Skin epidermis (tissue), 12 donors: ENCODE measurements around the gene FBN1.

Experiments
- H3K27ac ChIP-seq, 21 experiments: fragments of 200-600 bp; sonication (generic) in 11 of 21; one replicate each; pipeline ENCODE4 v1.5.0; 2020; ENCODE audit warnings: mild to moderate bottlenecking in 3 of 21, inconsistent platforms in 2 of 21, moderate library complexity in 2 of 21
- H3K4me3 ChIP-seq, 7 experiments: fragments of 200-600 bp; sonication (generic) in 2 of 7; one replicate each; pipeline ENCODE4 v1.5.0; 2020; ENCODE audit warnings: inconsistent platforms in 2 of 7, mild to moderate bottlenecking in 2 of 7, moderate library complexity in 1 of 7

FBN1 gene

DNA sequence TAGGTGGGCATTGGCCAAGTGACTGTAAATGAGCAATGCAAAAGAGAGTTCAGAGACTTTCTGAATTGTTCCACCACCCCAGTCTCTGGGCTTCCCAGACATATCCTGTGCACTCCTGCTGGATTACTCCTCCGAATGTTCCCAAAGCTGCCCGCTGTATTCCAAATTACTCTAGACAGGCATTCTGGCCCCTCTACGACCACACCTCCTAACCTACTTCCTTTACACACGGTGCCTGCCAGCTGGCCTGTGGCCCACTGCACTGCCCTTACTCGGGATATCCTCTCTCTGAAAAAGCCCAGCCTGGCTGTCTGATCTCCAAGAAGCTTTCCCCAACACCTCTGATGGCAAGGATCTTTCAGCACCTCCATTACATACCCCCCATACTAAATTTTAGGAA, 247.7 kb downstream of the FBN1 start:
- Histone ChIP-seq H3K27ac (peak overlapping the region in 3 of 21 experiments; percentile 27 to 42 (median 29)), H3K4me3 (no peak overlapping the region)

DNA sequence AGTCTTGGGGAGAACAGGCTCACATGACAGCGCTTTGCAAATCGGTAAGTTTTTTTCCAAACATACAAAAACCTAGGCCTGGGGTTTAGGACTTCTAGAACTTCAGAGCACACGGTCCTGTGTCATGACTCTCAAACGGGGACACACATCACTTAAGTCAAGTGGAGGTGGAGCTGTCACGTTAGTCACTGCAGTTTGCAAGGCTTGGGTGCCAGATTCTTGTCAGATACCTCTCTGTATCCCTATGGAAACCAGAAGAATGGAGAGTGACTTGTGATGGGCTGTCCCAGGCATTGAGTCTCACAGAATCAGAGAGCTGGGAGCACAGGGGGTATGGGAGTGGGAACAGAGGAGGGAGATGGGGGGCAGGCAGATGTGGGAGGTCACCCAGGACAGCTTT, 249.5 kb downstream of the FBN1 start:
- H3K27ac ChIP-seq = peak overlapping the region in 19 of 21 experiments; percentile 15 to 88 (median 53)
- no peak overlapping the region for H3K4me3 ChIP-seq

DNA sequence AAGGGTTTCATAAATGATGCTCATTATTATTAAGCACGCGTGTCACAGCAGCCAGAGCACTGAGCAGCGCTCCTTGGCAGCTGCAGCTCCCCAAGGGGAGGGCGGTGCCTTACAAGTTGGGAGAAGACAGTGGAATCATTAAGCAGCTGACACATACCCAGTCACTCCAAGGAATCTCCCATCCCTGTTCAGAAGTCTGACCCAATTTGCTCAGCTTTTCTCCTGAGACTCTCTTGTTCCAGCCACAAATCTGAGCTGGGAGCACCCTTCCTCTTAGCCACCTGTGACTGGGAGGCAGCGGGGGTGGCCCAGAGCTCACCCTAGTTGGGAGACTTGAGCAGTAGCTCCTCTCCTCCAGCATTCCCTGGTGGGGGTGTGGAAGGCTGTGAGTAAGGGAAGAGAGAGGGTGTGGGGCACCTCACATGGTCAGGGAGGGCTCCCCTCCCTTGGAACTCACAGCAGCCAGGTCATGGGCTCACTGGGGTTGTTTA, 249.9 kb downstream of the FBN1 start:
- Histone ChIP-seq H3K27ac (peak overlapping the region in 19 of 21 experiments; percentile 15 to 88 (median 60)), H3K4me3 (no peak overlapping the region)

DNA sequence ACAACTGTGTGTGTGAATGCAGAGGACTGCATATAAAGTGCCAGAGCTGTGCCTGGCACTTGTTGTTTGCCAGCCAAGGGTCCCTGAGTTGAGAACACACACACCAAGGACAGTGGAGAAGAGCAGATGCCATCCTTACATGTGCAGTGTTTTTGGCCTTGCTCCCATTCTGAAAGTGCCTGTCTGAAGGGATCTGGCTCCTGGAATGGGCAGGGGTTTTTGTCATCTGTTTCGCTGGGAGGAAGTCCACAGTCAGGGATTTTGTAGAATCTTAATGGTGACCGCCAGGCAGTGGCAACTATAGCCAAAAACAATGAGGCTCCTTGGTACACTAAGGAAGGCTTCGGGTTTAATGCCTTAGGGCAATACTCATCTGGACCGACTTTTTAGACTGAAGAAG, 250.5 kb downstream of the FBN1 start:
- peak overlapping the region in 15 of 21 experiments; percentile 30 to 87 (median 67) for H3K27ac ChIP-seq
- H3K4me3 ChIP-seq = no peak overlapping the region

DNA sequence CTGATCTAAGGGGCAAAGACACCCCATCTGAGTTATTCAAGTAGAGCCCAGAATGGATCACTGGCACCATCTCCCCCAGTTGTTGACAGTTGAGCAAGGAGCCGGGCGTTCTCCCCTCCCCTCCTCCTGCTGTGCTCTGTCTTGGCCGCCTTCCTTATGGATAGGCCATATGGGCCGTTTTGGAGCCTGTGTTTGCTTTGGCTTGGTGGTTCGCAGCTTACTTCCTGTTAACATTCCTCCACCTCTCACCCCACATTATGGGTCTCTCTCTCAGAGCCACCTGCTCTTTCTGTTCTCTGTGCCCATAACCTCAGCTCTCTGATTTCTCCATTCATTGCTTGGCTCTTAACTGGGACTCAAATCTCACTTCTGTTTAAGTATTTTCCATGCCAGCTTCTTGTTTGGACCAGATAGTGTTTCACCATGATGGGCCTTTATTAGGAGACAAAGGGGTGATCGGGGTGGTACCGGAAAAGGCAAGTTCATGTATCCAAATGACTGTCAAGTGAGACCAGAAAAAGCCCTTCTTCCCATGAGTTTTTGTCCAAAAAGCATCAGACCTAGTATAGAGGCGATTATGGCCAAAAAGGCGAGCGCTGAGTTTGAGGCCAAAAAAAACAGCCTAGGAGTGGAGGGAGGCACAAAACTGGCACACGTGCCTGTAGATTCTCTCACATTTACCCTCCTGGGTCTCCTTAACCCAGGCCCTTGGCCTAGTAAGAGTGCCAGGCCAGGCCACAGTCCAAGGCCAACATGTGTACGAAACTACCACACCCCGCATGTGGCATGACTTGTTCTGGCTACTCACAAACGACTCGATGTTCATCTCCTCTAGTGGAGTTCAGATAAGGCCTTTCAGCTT, 251.6 kb downstream of the FBN1 start:
- Histone ChIP-seq H3K4me3 (no peak overlapping the region), H3K27ac (peak overlapping the region in 15 of 21 experiments; percentile 8 to 87 (median 67))

DNA sequence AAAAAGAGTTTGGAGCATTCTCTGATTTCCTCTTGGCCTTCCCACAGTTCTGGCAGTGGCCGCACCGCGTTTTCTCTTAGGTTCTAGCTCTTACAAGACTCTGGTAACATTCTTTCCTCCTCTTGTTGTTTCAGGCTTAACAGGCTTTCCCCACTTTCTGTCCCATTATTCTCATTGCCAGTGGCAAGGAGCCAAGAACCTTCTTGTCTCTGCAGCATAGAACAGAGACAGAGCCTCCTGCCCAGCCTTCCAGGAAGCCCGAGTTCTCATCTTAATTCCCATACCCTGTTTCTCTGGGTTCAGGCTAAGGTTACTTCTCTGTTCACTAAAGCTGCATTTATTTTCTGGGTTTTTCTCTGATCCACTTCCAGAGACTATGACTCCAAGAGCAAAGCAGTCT, 253.2 kb downstream of the FBN1 start:
- Histone ChIP-seq H3K27ac (peak overlapping the region in 14 of 21 experiments; percentile 16 to 87 (median 52)), H3K4me3 (no peak overlapping the region)

DNA sequence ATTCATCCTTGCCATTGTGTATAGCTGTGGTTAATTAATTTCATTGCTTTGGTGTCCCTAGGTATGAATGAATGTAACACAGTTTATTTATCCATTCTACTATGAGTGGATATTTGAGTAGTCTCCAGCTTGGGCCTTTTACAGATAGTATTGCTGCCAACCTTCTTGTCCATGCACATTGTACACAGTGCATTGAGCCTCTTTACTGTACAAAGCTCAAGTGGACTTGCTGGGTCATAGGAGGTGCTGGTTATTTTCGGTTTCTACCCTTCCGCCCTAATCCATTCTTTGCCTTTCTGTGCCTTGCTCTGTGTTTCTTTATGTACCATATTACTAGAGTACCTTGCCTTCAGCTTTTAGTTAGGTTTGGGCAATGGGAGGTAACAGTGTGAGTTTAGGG, 253.6 kb downstream of the FBN1 start:
- Histone ChIP-seq H3K27ac (peak overlapping the region in 11 of 21 experiments; percentile 16 to 87 (median 52)), H3K4me3 (no peak overlapping the region)

DNA sequence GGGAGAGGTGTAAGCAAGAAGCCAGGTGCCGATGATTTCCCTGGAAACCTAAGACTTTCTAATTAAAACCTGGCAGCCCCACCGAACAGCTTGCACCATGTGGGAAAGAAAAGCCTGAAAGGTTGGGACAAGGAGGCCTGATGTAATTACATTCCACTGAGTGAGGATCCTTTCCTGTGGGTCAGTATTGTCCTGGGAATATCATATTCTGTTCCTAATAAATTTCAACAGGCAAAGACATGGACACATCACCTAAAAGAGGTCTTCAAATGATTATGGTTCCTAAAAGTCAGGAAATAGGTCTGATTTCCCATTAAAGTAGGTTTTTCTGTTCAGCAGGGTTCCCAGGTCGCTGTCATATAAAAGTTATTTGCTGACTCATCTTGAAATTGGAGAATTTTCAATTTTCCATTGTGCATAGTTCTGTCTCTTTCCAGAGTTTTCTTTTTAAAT, 255.8 kb downstream of the FBN1 start:
- H3K27ac ChIP-seq = peak overlapping the region in 13 of 21 experiments; percentile 13 to 77 (median 52)
- H3K4me3 ChIP-seq = no peak overlapping the region

DNA sequence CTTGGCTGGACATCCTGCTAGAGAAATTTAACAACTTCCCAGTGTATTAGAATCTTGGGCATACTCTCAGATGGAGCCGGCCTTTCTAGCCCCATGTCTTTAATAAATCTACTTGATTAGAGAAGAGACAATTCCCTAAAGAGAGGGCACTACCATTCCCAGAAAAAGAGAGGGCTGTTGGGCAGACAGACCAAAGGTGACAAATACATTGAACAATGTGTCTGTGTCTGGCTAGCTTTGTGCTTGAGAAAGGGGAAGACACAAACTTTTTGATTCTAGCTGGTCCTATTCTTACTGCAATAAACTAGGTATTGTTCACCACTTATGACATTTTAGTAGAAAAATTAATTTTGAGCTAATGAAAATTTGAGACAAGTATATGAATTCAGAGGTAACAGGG, 256.6 kb downstream of the FBN1 start:
- Histone ChIP-seq H3K27ac (peak overlapping the region in 11 of 21 experiments; percentile 13 to 77 (median 49)), H3K4me3 (no peak overlapping the region)

DNA sequence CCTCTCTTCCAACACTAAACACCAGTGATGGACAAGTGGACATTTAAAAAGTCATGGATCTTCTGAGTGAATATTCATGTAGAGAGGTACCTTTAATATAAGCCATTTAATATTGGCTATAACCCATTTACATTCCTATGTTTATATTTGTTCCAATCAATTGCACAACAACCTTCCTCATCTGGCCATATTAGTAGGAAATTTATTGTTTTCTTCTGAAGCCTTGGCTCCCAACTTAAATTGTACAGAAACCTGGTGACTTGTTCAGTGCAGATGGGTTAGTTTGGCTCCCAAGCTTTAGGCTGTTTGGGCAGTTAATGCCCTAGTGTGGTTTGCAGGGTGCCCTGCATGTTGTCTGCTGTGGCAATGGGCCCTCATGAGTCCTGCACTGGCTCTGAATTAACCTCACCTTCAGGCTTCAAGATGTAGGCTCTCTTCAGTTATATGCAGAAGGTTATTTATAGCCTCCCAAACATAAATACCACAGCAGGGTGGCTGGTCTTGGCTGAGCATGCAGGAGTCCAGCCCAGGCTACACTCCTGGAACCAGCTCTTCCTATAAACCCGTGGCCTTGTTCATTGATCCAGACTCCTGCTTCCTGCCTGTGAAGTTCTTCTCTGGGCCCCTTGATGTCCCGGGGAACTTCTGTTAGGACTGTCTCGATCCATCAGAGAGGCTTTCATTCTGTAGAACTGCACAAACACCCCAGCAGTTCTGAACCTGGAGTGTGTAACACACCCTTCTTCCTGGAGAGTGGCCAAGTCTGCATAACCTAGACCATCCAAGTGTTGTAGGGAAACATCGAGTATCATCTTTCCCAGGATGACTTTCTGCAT, 257.3 kb downstream of the FBN1 start:
- Histone ChIP-seq H3K4me3 (no peak overlapping the region), H3K27ac (peak overlapping the region in 11 of 21 experiments; percentile 7 to 77 (median 21))

DNA sequence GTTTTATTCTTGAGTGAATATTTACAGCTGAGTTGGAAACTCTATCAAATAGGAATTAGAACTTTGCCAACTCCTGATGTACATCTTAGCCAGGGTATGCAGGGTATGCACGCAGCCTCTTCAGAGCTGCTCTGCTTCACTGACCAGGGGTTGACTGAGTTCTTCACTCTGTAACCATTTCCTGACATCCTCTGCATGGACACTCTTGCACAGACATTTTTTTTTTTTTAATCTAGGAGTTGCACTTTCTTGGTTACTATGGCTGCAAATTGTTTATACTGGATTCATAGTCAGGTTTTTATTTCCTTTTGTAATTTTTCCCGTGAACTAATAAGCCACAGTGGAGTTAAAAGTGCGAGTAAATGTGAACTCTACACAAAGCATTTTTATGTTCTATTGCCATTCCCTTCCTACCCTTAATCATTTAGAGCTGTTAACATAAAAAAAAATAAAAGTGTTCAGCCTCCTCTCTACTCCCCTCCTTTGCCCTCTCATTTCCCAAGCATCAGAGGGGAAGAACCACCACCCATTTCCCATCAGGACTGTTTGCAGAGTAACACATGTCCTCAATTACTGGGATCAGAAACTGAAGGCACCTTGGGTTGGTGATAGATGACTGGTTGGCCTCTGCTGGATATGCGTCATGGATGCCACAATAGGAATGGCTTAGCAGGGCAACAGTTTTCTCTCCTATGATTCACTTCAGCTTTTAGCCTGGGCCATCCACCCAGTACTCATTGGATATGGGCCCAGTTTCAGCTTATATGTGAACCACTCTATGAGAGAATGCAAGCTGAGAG, 260.3 kb downstream of the FBN1 start:
- H3K4me3 ChIP-seq = no peak overlapping the region
- H3K27ac ChIP-seq = peak overlapping the region in 18 of 21 experiments; percentile 1 to 84 (median 52)

DNA sequence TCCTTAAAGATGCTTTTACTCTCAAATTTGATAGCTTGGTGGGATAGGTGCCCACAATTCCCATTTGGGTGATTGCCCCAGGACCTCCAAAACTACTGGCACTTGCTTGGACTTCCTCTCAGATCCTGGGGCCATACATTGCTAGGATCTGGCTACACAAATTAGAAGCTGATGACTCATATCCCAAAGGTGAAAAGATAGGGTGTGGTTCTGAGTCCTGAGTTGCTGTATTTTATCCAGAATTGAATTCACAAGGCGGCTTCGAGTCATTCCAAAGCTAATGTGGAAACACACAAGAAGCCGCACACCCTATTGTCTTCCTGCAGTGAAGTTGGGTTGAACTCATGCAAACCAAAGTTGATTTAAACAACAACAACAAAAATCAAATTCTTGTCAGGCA, 260.9 kb downstream of the FBN1 start:
- H3K27ac ChIP-seq = peak overlapping the region in 16 of 21 experiments; percentile 1 to 84 (median 28)
- no peak overlapping the region for H3K4me3 ChIP-seq

DNA sequence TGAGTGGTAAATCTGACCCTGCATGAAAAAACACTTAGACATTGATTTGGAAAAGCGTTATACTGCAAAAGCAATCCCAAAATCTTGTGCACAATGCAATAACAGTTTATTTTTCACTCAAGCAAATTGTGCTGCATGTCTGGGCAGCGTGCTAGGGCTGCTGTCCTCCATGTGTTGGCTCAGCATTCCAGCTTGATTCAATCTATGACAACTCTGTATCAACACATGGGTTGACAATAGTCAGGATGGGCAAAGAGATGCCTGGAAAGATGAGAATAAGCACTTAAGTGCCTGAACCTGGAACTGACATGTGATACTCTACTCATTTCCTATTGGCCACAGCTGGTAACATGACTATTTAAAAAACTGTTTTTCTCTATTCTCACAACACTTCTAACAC, 262.5 kb downstream of the FBN1 start:
- Histone ChIP-seq H3K27ac (peak overlapping the region in 1 of 21 experiments; percentile 2), H3K4me3 (no peak overlapping the region)

DNA sequence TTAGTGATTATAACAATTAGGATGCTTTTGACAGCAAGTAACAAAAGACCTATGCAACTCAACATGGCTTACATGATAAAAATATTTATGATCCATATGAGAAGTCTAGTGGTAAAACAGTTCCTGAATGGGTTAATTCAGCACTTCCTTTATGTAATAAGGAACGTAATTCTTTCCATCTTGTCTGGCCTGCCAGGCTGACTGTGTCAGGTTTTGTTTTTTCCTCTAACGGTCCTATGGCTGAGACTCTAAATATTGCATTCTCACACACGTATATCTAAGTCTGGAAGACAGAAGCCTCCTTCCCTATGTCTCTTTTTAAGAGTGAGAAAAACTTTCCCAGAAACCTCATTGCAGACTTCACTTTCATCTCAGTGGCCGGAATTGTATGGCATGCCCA, 263.6 kb downstream of the FBN1 start:
- no peak overlapping the region for H3K4me3 ChIP-seq
- no peak overlapping the region for H3K27ac ChIP-seq

DNA sequence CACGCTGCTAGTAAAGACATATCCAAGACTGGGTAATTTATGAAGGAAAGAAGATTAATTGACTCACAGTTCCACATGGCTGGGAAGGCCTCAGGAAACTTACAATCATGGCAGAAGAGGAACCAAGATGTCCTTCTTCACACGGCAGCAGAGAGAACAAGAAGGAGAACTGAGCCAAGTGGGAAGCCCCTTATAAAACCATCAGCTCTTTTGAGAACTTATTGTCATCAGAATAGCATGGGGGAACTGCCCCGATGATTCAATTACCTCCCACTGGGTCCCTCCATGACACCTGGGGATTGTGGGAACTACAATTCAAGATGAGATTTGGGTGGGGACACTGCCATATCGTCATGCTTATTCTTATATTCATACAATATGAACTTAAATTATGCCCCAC, 265.3 kb downstream of the FBN1 start:
- no peak overlapping the region for H3K27ac ChIP-seq
- no peak overlapping the region for H3K4me3 ChIP-seq

DNA sequence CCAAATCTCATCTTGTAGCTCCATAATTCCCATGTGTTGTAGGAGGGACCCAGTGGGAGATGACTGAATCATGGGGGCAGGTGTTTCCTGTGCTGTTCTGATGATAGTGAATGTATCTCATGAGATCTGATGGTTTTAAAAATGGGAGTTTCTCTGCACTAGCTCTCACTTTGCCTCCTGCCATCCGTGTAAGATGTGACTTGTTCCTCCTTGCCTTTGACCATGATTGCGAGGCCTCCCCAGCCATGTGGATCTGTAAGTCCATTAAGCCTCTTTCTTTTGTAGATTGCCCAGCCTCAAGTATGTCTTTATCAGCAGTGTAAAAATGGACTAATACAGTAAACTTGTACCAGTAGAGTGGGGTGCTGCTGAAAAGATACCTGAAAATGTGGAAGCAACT, 269.7 kb downstream of the FBN1 start:
- Histone ChIP-seq H3K4me3 (no peak overlapping the region), H3K27ac (no peak overlapping the region)

DNA sequence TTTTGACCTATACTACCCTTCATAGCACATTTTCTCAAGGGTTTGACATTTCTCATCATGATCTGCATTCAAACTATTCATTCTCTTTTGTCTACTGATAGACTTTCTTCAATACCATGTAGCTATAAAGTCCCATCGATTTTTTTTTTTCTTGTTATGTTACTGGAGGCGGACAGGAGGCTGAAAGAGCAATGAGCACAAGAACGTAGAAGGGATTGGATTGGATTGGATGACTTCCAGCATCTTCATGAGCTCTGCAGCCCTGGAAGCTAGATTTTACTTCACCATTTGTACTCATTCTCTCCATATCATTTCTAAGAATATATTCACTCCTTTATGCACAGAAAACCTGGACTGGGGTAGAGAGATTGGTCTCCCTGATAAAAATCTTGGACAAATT, 271.0 kb downstream of the FBN1 start:
- H3K4me3 ChIP-seq = no peak overlapping the region

DNA sequence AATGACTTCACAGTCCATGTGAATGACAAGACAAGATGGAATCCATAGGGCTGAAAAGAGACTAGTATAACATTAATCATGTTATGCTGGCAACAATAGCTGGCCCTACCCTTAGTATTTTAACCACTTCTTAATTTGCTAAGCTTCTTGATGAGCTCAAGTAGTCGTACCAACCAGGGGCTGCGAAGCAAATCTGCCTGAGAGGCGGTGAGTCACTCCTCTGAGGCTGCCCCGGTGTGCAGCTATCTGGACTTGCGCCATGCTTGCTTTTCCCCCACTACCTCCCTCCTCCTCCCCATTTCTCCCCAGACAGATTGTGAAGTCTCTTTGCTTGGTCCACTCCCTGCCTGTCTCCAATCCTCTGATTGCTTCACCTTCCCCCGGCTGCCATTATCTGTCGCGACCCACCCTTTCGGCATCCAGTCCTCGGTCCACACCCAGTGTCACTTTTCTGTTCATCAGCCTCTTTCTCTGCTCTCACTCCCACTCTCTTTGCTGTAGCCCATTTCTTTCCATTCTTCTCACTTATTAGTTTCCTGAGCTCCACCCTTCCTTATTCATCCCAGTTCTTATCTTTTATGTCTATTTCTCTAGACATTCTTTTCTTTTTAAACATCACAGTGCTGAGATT, 271.6 kb downstream of the FBN1 start:
- H3K4me3 ChIP-seq = no peak overlapping the region
- H3K27ac ChIP-seq = no peak overlapping the region

More for the DNA sequence above, 271.0 kb downstream of the FBN1 start:
- no peak overlapping the region for H3K27ac ChIP-seq

DNA sequence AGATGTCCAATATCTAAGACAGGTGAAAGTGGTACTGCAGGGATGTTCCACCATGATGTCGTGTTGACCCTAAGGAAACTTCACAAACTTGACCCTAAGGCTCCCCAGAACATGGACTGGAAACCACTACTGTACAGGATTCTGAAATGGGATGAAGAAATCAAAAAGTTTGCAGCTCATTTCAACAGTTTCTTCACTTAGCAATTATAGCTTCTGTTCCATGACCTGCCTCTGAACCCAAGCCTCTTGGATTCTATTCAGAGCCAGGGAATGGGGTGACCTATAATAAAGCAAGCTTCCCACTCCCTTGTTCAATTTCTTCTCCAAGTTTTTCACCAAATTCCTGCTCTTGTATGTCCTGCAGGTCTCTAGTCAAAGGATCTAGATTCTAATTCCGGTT, 273.5 kb downstream of the FBN1 start:
- Histone ChIP-seq H3K4me3 (no peak overlapping the region), H3K27ac (no peak overlapping the region)
